SIG-M5 treated with dmso at 0.1 percent for 504 hours (cell line): ENCODE data around the gene FBP2.
"Not testable (repeated sequence)": the region's sequence is repeated elsewhere in the genome, so short reads cannot be mapped to it uniquely, and the experiment has no call there.

ENCODE experiments used
- DNase-seq: peaks from one replicate; lab custom pipeline; 2025; ENCODE audit not compliant: unreplicated experiment; lab: John Stamatoyannopoulos, UW

FBP2 gene

DNA sequence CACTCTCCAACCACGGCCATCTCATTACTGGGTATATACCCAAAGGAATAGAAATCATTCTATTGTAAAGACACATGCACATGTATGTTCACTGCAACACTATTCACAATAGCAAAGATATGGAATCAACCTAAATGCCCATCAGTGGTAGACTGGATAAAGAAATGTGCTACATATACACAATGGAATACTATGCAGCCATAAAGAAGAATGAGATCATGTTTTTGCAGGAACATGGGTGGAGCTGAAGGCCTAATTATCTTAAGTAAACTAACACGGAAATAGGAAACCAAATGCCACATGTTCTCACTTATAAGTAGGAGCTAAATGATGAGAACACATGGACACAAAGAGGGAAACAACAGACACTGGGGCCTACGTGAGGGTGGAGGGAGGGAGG lies 29.3 kb downstream of the FBP2 start:
- not testable (repeated sequence) for DNase-seq

DNA sequence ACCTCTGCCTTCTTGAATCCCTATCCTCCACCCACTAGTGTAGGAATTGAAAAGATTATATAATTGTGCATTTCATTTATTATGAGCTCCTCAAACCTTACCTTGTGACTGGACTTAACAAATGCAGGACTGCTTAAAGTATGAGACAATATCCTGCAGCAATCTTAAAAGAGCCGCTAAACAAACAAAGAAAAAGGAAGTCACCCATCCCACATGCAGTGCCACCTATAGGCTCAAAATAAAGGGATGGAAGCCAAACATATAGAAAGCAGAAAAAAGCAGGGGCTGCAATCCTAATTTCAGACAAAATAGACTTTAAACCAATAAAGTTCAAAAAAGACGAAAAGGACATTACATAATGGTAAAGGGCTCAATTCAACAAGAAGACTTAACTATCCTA lies 30.1 kb downstream of the FBP2 start:
- peak; percentile 49 for DNase-seq

DNA sequence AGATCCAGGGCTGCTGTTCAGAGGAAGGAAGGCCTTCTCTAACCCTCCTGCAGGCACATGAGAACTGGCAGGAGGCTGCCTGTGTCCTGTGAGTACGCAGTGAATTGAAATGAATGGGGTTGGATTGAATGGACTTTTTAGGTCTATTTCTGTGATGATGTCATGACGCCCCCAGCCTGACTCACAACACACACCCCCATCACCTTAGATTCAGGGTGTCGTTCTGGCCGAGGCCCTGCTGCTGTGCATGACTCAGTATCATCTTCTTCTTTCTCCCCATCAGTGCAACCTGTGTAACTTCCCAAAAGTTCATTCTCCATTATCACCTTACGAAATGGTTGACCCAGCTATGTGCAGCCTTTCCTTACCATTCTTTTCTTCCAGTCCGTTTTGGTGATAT lies 33.4 kb downstream of the FBP2 start:
- no peak for DNase-seq

GRCh38 chr9:94557376-94557775 lies 36.2 kb downstream of the FBP2 start:
- DNase-seq = no peak

GRCh38 chr9:94554439-94555331 lies 38.9 kb downstream of the FBP2 start, which contains the start of gene PCAT7:
Gene PCAT7 (plus strand): TSS chr9:94555083.
- peak; percentile 69 for DNase-seq

GRCh38 chr9:94554078-94554438 lies 39.6 kb downstream of the FBP2 start:
- DNase-seq = no peak

GRCh38 chr9:94553029-94553938 lies 40.3 kb downstream of the FBP2 start:
- DNase-seq = peak; percentile 28

DNA sequence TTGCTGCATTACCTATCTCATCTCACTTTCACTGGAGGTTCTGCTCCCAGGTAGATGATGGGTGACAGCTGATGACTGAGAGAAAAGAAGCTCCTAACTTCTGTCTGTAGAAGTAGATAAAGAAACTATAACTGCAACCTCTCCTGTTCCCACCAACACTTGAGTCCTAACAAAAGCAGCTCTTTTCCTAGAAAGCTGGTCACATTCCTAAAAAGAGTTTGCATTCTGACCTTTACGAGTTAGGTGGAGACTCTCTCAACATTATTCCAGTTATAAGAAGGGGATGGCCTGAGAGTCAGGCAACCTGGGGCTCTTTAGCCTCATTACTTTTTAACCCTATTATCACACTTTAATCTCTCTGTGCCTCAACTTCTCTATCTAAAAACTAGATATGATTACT lies 47.7 kb downstream of the FBP2 start:
- no peak for DNase-seq

DNA sequence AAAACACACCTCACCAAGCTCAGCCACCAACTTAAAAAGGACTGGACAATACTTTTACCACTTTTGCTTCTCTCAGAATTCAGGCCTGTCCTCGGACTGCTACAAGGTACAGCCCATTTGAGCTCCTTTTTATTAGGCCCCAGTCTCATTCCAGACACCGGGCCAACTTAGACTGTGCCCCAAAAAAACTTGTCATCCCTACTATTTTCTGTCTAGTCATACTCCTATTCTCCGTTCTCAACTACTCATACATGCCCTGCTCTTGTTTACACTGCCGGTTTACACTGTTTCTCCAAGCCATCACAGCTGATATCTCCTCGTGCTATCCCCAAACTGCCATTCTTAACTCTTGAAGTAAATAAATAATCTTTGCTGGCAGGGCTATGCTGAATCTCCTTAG lies 49.3 kb downstream of the FBP2 start:
- DNase-seq = not testable (repeated sequence)

GRCh38 chr9:94538908-94539307 lies 54.7 kb downstream of the FBP2 start:
- DNase-seq = no peak

GRCh38 chr9:94534901-94535300 lies 58.7 kb downstream of the FBP2 start:
- no peak for DNase-seq

DNA sequence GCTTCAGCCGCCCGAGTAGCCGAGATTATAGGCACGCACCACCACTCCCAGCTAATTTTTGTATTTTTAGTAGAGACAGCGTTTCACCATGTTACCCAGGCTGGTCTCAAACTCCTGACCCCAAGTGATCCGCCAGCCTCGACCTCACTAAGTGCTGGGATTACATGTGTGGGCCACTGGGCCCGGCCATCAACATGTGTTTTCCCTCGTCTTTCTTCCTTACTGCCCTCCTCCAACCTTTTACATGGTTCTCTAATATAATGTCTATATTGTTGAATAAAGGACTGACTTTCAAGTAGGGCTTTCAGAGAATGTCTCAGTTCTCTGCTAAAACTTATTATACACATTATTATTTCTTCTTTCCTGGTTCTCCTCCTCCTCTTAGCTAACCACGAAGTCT lies 60.0 kb downstream of the FBP2 start:
- DNase-seq = no peak

DNA sequence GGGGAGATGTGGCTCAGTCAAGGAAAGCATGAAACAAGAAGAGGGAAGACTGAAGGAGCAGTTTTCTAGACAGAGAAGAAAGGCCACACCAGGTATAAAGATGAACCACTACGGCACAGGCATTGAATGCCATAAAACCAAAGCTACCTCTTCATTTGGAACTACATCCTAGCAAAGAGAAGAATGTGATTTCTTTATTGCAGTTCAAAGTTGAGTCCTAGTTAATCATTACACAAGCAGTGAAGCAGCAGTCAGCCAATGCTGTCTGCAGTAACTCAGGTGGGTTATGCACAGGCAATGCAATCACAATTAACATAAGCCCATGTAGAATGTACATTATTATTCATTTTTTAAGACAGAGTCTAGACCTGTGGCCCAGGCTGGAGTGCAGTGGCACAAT lies 60.5 kb downstream of the FBP2 start:
- no peak for DNase-seq

GRCh38 chr9:94528886-94529285 lies 64.7 kb downstream of the FBP2 start:
- DNase-seq = no peak

GRCh38 chr9:94526951-94527350 lies 66.7 kb downstream of the FBP2 start:
- no peak for DNase-seq

GRCh38 chr9:94526271-94526670 lies 67.4 kb downstream of the FBP2 start:
- DNase-seq = no peak

DNA sequence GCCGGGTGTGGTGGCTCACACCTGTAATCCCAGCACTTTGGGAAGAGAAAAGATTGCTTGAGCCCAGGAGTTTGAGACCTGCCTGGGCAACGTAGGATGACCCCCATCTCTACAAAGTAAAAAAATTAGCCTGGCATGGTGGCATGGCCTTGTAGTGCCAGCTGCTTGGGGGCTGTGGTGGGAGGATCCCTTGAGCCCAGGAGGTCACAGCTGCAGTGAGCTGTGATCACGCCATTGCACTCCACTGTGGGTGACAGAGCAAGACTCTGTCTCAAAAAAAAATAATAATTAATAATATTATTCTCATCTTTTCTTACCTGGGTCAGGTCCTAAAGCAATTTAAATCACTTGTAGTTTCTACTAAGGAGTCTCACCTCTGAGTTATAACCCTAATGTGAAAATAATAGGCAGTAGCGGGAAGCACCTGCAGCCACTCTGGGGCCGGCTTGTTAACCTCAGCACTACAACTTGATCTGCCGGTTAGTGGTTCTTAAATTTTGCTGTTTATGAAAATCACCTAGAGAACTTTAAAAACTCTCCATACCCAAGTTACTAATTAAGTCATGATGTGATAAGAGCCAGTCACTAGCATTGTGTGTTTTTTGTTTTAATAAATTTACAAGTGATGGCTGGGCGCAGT lies 68.1 kb downstream of the FBP2 start:
- DNase-seq = no peak

- DNase-seq = no peak
These were observed 76.4 kb downstream of the FBP2 start for GRCh38 chr9:94517254-94517653.

DNA sequence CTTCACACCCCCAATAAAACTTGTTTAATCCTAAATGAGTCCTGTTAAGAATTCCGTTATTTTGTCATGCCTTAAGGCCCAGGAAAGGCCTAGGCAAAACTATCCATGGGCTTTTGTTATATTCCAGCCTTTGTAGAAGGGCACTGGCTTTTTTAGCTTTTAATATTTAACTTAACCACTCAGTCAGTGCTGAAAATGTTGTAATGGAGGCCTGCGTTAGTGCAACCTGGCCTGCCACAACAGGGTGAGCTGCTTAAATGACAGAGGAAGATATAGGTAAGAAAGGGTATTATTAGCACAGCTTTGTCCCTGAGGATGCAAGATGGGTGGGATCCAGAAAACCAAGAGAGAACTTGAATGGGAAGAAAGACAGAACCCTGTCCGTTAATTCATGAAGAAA lies 78.9 kb downstream of the FBP2 start:
- DNase-seq = no peak

DNA sequence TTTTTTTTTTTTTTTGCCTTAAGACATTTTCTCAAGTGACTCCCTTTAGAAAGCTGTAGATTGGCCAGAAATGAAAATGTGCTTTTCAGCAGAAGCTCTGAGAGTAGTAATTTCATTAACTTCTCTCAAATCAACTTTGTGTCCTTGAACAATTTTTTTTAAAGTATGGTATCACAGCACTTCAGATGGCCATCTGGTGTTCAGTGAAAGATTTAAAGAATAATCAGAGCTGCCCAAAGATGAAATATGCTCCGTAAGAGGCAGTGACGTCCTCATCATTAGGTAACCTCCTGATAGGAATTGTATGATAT lies 81.7 kb downstream of the FBP2 start:
- no peak for DNase-seq

DNA sequence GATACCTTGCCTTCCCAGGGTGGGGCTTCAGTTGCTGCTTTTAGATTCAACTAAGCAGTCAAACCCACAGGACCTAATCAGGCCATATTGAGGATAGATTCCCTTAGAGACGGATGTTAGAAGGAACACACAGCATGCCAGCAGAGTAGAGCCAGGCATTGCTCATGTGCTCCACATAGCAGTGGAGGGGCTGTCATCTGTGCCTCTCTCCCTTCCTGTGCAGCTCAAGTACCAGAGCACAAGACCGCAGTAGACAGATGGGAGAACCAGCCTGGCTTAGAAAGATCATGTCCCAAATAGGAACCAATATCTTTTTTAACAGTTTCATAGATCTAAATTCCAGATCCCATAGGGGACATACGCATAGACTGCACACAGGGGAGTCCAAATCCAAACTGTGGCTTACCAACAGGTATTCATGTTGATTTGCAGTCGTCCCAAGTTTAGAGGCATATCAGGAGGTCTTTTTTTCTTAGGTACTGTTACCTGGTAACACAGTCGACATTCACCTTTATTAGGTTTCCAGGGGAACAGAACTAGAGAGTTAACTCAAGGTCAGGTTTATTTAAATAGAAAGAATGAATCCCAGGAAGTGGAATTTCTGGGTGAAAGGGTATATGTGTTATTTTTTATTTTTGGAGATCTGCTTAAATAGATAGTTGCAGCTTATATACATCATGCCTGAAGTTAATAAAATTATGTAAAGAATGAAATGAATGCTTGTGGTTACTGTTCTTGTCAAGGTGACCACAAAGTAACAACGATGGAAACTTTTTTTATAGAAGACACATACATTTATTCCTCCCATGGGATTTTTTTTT lies 82.3 kb downstream of the FBP2 start:
- no peak for DNase-seq
